ENCODE results near the gene CLDN3.
"Not testable (repeated sequence)": the region's sequence is repeated elsewhere in the genome, so short reads cannot be mapped to it uniquely, and the experiment has no call there.

DNA sequence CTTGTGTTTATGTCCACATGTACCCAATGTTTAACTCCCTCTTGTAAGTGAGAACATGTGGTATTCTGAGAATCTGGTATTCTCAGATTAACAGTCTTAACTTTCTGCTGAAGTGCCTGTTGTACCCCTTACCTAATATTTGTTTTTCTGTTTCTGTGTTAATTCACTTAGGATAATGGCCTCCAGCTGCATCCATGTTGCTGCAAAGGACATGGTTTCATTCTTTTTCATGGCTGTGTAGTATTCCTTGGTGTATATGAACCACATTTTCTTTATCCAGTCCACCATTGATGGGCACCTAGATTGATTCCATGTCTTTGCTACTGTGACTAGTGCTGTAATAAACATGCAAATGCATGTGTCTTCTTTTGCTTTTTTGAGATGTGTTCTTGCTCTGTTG lies 25.1 kb upstream of the CLDN3 start:
- TF ChIP-seq, protein P1, sequence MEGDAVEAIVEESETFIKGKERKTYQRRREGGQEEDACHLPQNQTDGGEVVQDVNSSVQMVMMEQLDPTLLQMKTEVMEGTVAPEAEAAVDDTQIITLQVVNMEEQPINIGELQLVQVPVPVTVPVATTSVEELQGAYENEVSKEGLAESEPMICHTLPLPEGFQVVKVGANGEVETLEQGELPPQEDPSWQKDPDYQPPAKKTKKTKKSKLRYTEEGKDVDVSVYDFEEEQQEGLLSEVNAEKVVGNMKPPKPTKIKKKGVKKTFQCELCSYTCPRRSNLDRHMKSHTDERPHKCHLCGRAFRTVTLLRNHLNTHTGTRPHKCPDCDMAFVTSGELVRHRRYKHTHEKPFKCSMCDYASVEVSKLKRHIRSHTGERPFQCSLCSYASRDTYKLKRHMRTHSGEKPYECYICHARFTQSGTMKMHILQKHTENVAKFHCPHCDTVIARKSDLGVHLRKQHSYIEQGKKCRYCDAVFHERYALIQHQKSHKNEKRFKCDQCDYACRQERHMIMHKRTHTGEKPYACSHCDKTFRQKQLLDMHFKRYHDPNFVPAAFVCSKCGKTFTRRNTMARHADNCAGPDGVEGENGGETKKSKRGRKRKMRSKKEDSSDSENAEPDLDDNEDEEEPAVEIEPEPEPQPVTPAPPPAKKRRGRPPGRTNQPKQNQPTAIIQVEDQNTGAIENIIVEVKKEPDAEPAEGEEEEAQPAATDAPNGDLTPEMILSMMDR (IDR thresholded peaks at IDR 0.05; ENCODE audit: low read length) = not testable (repeated sequence)
- TF ChIP-seq EZH2phosphoT487 (IDR thresholded peaks at IDR 0.05; ENCODE audit: low read length) = not testable (repeated sequence)
